Lung (tissue), 12 donors: ENCODE data around the gene DHFR. TPM values are rescaled to one million over a fixed set of nuclear protein-coding genes. Genes with fewer than 3 reads are reported as not detected.
A peak's percentile ranks its signal among the peaks of the same experiment; 100 is the strongest.

Experiments used
- ATAC-seq: fragments of 200-7000 bp; cut with Tn5 transposase; one replicate; pipeline ENCODE4 v1.9.1; 2020; ENCODE audit warnings: moderate number of reproducible peaks; ENCODE audit not compliant: insufficient read depth, low FRiP score
- DNase-seq, 3 donors: peaks; one replicate each; pipeline ENCODE4 v3.0.0-alpha.2; 2013 to 2017
- H3K27ac ChIP-seq, 2 donors: one replicate each; pipeline ENCODE4 v1.5.1; 2013; ENCODE audit warnings: mild to moderate bottlenecking in 2 of 2, moderate library complexity in 2 of 2, control low read depth in 1 of 2, inconsistent platforms in 1 of 2, low read depth in 1 of 2, low read length in 1 of 2
- H3K27me3 ChIP-seq, 3 donors: one replicate each; pipeline ENCODE4 v1.5.1; 2013; ENCODE audit warnings: low read length in 2 of 3; ENCODE audit not compliant: control insufficient read depth in 3 of 3, insufficient read depth in 3 of 3
- H3K36me3 ChIP-seq, 4 donors: one replicate each; pipeline ENCODE4 v1.5.1; 2013; ENCODE audit warnings: low read length in 4 of 4, mild to moderate bottlenecking in 1 of 4, moderate library complexity in 1 of 4; ENCODE audit not compliant: control insufficient read depth in 4 of 4, insufficient read depth in 4 of 4
- H3K4me1 ChIP-seq, 5 donors: one replicate each; pipeline ENCODE4 v1.5.1; 2013; ENCODE audit warnings: low read length in 5 of 5, mild to moderate bottlenecking in 2 of 5, moderate library complexity in 1 of 5; ENCODE audit not compliant: control insufficient read depth in 5 of 5, insufficient read depth in 5 of 5
- H3K4me3 ChIP-seq: one replicate; pipeline ENCODE4 v1.5.1; 2013; ENCODE audit warnings: mild to moderate bottlenecking, control low read depth, moderate library complexity
- H3K9ac ChIP-seq, 2 donors: one replicate each; pipeline ENCODE4 v1.5.1; 2013; ENCODE audit warnings: low read length in 2 of 2, control low read depth in 1 of 2; ENCODE audit not compliant: insufficient read depth in 1 of 2
- H3K9me3 ChIP-seq, 4 donors: one replicate each; pipeline ENCODE4 v1.5.1; 2013; ENCODE audit warnings: low read length in 3 of 4, mild to moderate bottlenecking in 1 of 4, moderate library complexity in 1 of 4; ENCODE audit not compliant: control insufficient read depth in 4 of 4, insufficient read depth in 3 of 4
- WGBS, 2 donors: extraction: QIAGEN DNeasy Blood & Tissue Kit; methylation state at CpG; one replicate each; pipeline ENCODE4 v1.1.7; 2013; 5-methylcytosine and 5-hydroxymethylcytosine counted together
- polyA plus RNA-seq, 2 donors: library from polyadenylated mRNA; stranded (reverse); fragments of 200-250 nt; gene quantifications; one replicate each; pipeline ENCODE4 v1.2.1, GENCODE V29; 2013
- total RNA-seq, 2 donors: library from RNA; depleted of rRNA in 1 of 2; stranded (reverse); fragments of >200 nt in 1 of 2; gene quantifications; one replicate each; pipeline ENCODE4 v1.2.1, GENCODE V29; 2014 to 2021
- TF ChIP-seq, protein P1 (sequence below): IDR thresholded peaks from 2 replicates; pipeline ENCODE4 v1.5.1; 2012; ENCODE audit warnings: mild to moderate bottlenecking; ENCODE audit errors: control extremely low read depth, extremely low read depth
- donor health status: control.
- donor health status: control.
- donor health status: Bipolar disorder and iron deficiency.
- donor health status: healthy.
- donor health status: DM: yes; HTN: yes; CAD: no.

DHFR gene
- total and polyA plus RNA-seq, 4 donors = 8.1 to 16.0 (median 12.2) TPM

- H3K27ac ChIP-seq = no peak overlapping the region
- WGBS, 2 donors = 65 to 83% methylated on average over 3 of the region's 3 CpGs
- H3K9ac ChIP-seq = no peak overlapping the region
- ATAC-seq (no peak), DNase-seq (peak in 1 of 3 donors; percentile 13)
- peaks cover 1 to 11% (median 4%) of the 10 kb centered on the region in 4 donors for H3K36me3 ChIP-seq
- no peaks in the 10 kb centered on the region for H3K4me1 ChIP-seq
- TF ChIP-seq, protein P1, sequence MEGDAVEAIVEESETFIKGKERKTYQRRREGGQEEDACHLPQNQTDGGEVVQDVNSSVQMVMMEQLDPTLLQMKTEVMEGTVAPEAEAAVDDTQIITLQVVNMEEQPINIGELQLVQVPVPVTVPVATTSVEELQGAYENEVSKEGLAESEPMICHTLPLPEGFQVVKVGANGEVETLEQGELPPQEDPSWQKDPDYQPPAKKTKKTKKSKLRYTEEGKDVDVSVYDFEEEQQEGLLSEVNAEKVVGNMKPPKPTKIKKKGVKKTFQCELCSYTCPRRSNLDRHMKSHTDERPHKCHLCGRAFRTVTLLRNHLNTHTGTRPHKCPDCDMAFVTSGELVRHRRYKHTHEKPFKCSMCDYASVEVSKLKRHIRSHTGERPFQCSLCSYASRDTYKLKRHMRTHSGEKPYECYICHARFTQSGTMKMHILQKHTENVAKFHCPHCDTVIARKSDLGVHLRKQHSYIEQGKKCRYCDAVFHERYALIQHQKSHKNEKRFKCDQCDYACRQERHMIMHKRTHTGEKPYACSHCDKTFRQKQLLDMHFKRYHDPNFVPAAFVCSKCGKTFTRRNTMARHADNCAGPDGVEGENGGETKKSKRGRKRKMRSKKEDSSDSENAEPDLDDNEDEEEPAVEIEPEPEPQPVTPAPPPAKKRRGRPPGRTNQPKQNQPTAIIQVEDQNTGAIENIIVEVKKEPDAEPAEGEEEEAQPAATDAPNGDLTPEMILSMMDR = no peak
- no peaks in the 10 kb centered on the region for H3K27me3 ChIP-seq
- no peak overlapping the region for H3K4me3 ChIP-seq
- no peaks in the 10 kb centered on the region for H3K9me3 ChIP-seq
These were observed 42.3 kb upstream of the DHFR start for GRCh38 chr5:80697100-80697499.

DNA sequence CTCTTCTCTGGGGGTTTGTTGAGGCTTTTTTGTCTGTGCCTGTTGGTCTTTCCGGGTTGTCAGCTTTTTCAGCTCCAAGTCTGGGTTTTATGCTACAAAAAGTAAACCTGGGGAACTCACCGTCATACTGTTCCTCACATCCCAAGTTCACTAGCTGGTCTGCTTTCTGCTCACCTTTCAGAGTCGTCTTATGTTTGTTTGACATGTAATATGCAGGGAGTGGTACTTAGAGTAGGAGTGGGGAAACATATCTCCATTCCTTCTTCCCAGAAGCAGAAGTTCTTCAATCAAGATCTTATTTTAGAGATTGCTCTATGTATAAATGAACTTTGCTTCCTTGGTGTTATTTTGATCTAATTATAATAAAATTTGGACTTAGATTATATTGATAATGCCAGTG is 41.7 kb upstream of the DHFR start:
- no peak for ATAC-seq

GRCh38 chr5:80695666-80696065 is 40.9 kb upstream of the DHFR start:
- Histone ChIP-seq H3K4me3 (no peak overlapping the region), H3K27ac (no peak overlapping the region), H3K4me1 (no peaks in the 10 kb centered on the region), H3K9ac (no peak overlapping the region), H3K27me3 (no peaks in the 10 kb centered on the region), H3K9me3 (no peaks in the 10 kb centered on the region), H3K36me3 (peaks cover 0 to 6% (median 2%) of the 10 kb centered on the region in 4 donors)
- ATAC-seq = no peak
- TF ChIP-seq, protein P1 = no peak
- no peak for DNase-seq
- WGBS, 2 donors = 92 to 96% methylated on average over 3 of the region's 3 CpGs

More for the DNA sequence above, 41.7 kb upstream of the DHFR start:
- no peak overlapping the region for H3K4me3 ChIP-seq
- no peaks in the 10 kb centered on the region for H3K27me3 ChIP-seq
- DNase-seq = no peak
- H3K4me1 ChIP-seq = no peaks in the 10 kb centered on the region
- no peak overlapping the region for H3K27ac ChIP-seq
- TF ChIP-seq, protein P1 = no peak
- WGBS, 2 donors = 71 to 89% methylated on average over 3 of the region's 3 CpGs
- H3K9ac ChIP-seq = no peak overlapping the region
- H3K9me3 ChIP-seq = no peaks in the 10 kb centered on the region
- H3K36me3 ChIP-seq = peaks cover 0 to 11% (median 4%) of the 10 kb centered on the region in 4 donors

DNA sequence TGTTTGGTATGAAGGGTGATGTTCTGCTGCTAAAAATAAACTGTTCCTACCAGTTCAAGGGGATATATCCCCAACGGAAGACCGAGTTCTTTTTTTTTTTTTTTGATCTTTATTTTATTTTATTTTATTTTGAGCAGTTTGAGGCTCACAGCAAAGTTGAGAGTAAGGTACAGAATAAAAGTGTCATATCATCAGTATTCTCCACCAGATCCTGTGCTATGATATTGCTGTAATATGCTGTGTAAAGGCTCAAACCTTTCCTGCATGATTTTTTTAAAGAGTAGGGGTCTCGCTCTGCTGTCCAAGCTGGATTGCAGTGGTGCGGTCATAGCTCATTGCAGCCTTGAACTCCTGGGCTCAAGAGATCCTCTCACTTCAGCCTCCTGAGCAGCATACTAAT is 34.8 kb upstream of the DHFR start:
- Histone ChIP-seq H3K9me3 (no peaks in the 10 kb centered on the region), H3K27ac (no peak overlapping the region), H3K9ac (no peak overlapping the region), H3K4me3 (no peak overlapping the region), H3K27me3 (no peaks in the 10 kb centered on the region), H3K36me3 (peaks cover 0 to 8% (median 0%) of the 10 kb centered on the region in 4 donors), H3K4me1 (no peaks in the 10 kb centered on the region)
- TF ChIP-seq, protein P1 = no peak
- no peak for ATAC-seq
- no peak for DNase-seq
- 93 to 98% methylated on average over 4 of the region's 4 CpGs for WGBS, 2 donors
